MM.1S (cell line): ENCODE results near the gene NFATC1.
A peak's percentile ranks its signal among the peaks of the same experiment; 100 is the strongest.

ENCODE experiments used
- DNase-seq: peaks from one replicate; pipeline ENCODE4 v3.0.0-alpha.2; 2015
- H2AFZ ChIP-seq: fragments of 300-600 bp; sonication (generic); 2 replicates; pipeline ENCODE4 v1.6.0; 2016; ENCODE audit warnings: antibody characterized with exemption, low read length
- H3F3A ChIP-seq: fragments of 300-600 bp; sonication (generic); 2 replicates; pipeline ENCODE4 v1.6.1; 2016; ENCODE audit warnings: mild to moderate bottlenecking, antibody characterized with exemption, low read length, moderate library complexity, mixed read lengths; ENCODE audit not compliant: insufficient read depth
- H3K27ac ChIP-seq: fragments of 300-600 bp; sonication (generic); 2 replicates; pipeline ENCODE4 v1.5.1; 2016; ENCODE audit warnings: mild to moderate bottlenecking, low read length
- H3K27me3 ChIP-seq: fragments of 300-600 bp; sonication (generic); replicated peaks from 2 replicates; pipeline ENCODE4 v1.6.0; 2016; ENCODE audit warnings: low read length; ENCODE audit not compliant: insufficient read depth
- H3K36me3 ChIP-seq: fragments of 300-600 bp; sonication (generic); replicated peaks from 2 replicates; pipeline ENCODE4 v1.6.1; 2016; ENCODE audit warnings: mild to moderate bottlenecking, low read length, mixed read lengths; ENCODE audit not compliant: insufficient read depth
- H3K4me1 ChIP-seq: fragments of 300-600 bp; sonication (generic); 2 replicates; pipeline ENCODE4 v1.6.1; 2016; ENCODE audit warnings: low read length, mixed read lengths
- H3K4me2 ChIP-seq: fragments of 300-600 bp; sonication (generic); 2 replicates; pipeline ENCODE4 v1.6.0; 2016; ENCODE audit warnings: low read depth, low read length
- H3K4me3 ChIP-seq: fragments of 300-600 bp; sonication (generic); 2 replicates; pipeline ENCODE4 v1.5.1; 2016; ENCODE audit warnings: low read length, mixed read lengths
- H3K79me2 ChIP-seq: fragments of 300-600 bp; sonication (generic); 2 replicates; pipeline ENCODE4 v1.6.1; 2016; ENCODE audit warnings: mixed run types, low read length, mixed read lengths
- H3K9ac ChIP-seq: fragments of 300-600 bp; sonication (generic); 2 replicates; pipeline ENCODE4 v1.6.1; 2016; ENCODE audit warnings: low read length, mixed read lengths
- H3K9me2 ChIP-seq: fragments of 300-600 bp; sonication (generic); replicated peaks from 2 replicates; pipeline ENCODE4 v1.6.1; 2016; ENCODE audit warnings: mild to moderate bottlenecking, low read length, mixed read lengths; ENCODE audit not compliant: insufficient read depth
- H3K9me3 ChIP-seq: fragments of 300-600 bp; sonication (generic); replicated peaks from 2 replicates; pipeline ENCODE4 v1.6.1; 2016; ENCODE audit warnings: mild to moderate bottlenecking, low read length, mixed read lengths; ENCODE audit not compliant: insufficient read depth
- H4K20me1 ChIP-seq: fragments of 300-600 bp; sonication (generic); 2 replicates; pipeline ENCODE4 v1.6.1; 2016; ENCODE audit warnings: mild to moderate bottlenecking, low read length, moderate library complexity, mixed read lengths; ENCODE audit not compliant: insufficient read depth
- EZH2 ChIP-seq: fragments of 300-600 bp; sonication (generic); optimal IDR thresholded peaks from 2 replicates; pipeline ENCODE3; 2017; ENCODE audit warnings: low read depth, mild to moderate bottlenecking, antibody characterized with exemption, low read length, mixed read lengths
- EZH2phosphoT487 ChIP-seq: fragments of 300-600 bp; sonication (generic); IDR thresholded peaks from 2 replicates; pipeline ENCODE4 v1.6.1; 2018; ENCODE audit warnings: antibody characterized with exemption, low read length
- TF ChIP-seq, protein P1 (sequence below): fragments of 300-600 bp; sonication (generic); IDR thresholded peaks from 2 replicates; pipeline ENCODE4 v1.5.1; 2016; ENCODE audit warnings: antibody characterized with exemption, low read length, mixed read lengths

Gene NFATC1

DNA sequence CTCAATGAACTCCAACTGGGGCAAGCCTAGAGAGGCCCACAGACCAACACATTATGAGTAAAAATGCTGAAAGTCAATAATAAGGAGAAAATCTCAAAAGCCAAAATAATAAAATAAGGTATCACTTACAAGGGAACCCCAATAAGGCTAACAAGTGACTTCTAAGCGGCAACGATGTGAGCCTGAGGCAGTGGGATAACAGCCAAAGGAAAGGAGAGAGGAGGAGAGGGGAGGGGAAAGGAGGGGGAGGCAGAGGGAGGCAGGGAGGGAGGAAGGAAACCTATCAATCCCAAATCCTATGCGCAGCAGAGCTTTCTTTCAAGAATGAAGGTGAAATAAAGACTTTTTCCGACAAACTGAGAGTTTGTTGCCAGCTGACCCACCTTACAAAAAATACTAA, 6.0 kb upstream of the NFATC1 start:
- Histone ChIP-seq H3K27ac (no peak overlapping the region), H3K27me3 (peaks cover under 1% of the 10 kb centered on the region; the same call in 1 of the 2 replicates), H3K4me3 (no peak overlapping the region), H3K4me2 (no peak overlapping the region), H3K79me2 (no peaks in the 10 kb centered on the region), H3K9me2 (no peaks in the 10 kb centered on the region), H3K9ac (no peak overlapping the region), H3K36me3 (no peaks in the 10 kb centered on the region), H3K9me3 (no peaks in the 10 kb centered on the region), H4K20me1 (no peaks in the 10 kb centered on the region), H3F3A (no peaks in the 10 kb centered on the region), H2AFZ (no peak overlapping the region), H3K4me1 (no peaks in the 10 kb centered on the region)
- no peak for DNase-seq
- TF ChIP-seq EZH2phosphoT487, result no peak
- TF ChIP-seq, protein P1, sequence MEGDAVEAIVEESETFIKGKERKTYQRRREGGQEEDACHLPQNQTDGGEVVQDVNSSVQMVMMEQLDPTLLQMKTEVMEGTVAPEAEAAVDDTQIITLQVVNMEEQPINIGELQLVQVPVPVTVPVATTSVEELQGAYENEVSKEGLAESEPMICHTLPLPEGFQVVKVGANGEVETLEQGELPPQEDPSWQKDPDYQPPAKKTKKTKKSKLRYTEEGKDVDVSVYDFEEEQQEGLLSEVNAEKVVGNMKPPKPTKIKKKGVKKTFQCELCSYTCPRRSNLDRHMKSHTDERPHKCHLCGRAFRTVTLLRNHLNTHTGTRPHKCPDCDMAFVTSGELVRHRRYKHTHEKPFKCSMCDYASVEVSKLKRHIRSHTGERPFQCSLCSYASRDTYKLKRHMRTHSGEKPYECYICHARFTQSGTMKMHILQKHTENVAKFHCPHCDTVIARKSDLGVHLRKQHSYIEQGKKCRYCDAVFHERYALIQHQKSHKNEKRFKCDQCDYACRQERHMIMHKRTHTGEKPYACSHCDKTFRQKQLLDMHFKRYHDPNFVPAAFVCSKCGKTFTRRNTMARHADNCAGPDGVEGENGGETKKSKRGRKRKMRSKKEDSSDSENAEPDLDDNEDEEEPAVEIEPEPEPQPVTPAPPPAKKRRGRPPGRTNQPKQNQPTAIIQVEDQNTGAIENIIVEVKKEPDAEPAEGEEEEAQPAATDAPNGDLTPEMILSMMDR, result no peak
- TF ChIP-seq EZH2, result no peak

DNA sequence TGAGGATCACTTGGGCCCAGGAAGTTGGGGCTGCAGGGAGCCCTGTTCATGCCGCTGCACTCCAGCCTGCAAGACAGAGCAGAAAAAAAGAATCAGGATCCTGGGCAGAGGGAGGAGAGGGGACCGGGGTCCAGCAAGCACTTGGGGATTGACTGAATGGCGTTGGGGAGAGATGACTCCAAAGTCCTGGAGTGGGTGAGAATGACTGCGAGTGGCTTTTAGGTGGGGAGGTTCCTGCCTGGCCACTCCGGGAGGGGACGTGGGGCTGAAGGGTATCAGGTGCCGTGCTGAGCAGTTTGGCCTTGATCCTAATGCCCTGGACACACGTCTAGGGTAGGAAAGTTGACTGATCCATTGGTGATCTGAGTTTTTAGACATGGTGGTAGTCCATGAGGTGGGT, 3.5 kb upstream of the NFATC1 start:
- H3K4me3 ChIP-seq, result no peak overlapping the region
- H3K4me2 ChIP-seq, result no peak overlapping the region
- H2AFZ ChIP-seq, result no peak overlapping the region
- H3K9ac ChIP-seq, result no peak overlapping the region
- H3K9me2 ChIP-seq, result no peaks in the 10 kb centered on the region
- no peaks in the 10 kb centered on the region for H3K36me3 ChIP-seq
- H4K20me1 ChIP-seq, result no peaks in the 10 kb centered on the region
- no peaks in the 10 kb centered on the region for H3K9me3 ChIP-seq
- H3K4me1 ChIP-seq, result no peaks in the 10 kb centered on the region
- H3K79me2 ChIP-seq, result no peaks in the 10 kb centered on the region
- no peak overlapping the region for H3K27ac ChIP-seq
- H3F3A ChIP-seq, result no peaks in the 10 kb centered on the region
- no peak for DNase-seq
- peaks cover 4% of the 10 kb centered on the region; the same call in 1 of the 2 replicates for H3K27me3 ChIP-seq
- TF ChIP-seq, protein P1, result no peak
- TF ChIP-seq EZH2phosphoT487 (no peak), EZH2 (no peak)

DNA sequence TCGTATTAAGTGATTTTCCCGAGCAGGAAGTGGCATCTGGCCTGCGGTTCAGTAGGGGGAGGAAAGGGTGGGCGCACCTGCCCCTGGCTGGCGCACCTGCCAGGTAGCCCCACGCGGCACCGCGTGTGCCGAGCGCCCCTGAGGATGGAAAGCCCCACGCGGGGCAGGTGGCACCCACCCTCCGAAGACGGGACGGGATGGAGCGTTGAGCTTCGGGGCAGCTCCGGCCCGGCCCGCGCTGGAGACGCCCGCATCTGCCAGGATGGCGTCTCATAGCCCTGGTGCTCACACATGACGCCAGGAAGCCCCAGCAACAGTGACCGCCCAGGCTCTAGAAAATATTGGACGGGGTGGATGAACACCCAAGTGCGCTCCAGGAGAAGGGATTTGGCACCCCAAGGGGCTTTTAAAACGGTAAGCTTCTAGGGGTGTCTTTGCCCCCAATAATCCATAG, 2.5 kb upstream of the NFATC1 start:
- H3K9ac ChIP-seq, result peak overlapping the region; percentile 37; the same call in 1 of the 2 replicates

More for the DNA sequence above, 2.5 kb upstream of the NFATC1 start:
- no peak for DNase-seq
- H3K4me1 ChIP-seq, result no peaks in the 10 kb centered on the region
- H3F3A ChIP-seq, result no peaks in the 10 kb centered on the region
- peaks cover 4% of the 10 kb centered on the region; the same call in 1 of the 2 replicates for H3K27me3 ChIP-seq
- H3K4me3 ChIP-seq, result peak overlapping the region; percentile 35; the same call in 1 of the 2 replicates
- H3K9me3 ChIP-seq, result no peaks in the 10 kb centered on the region
- H2AFZ ChIP-seq, result peak overlapping the region; percentile 36; the same call in 1 of the 2 replicates
- peak overlapping the region; percentile 69 for H3K4me2 ChIP-seq
- H3K9me2 ChIP-seq, result no peaks in the 10 kb centered on the region
- peak overlapping the region; percentile 35; the same call in 1 of the 2 replicates for H3K27ac ChIP-seq
- H4K20me1 ChIP-seq, result no peaks in the 10 kb centered on the region
- H3K79me2 ChIP-seq, result no peaks in the 10 kb centered on the region
- H3K36me3 ChIP-seq, result no peaks in the 10 kb centered on the region
- TF ChIP-seq EZH2phosphoT487 (no peak), EZH2 (no peak)
- TF ChIP-seq, protein P1, result no peak
